Measurements from ENCODE around the gene KCNAB1. TPM values are rescaled to one million over a fixed set of nuclear protein-coding genes. Genes with fewer than 3 reads are reported as not detected.

KCNAB1 gene
- total RNA-seq, 4 donors from 2014 or later = 10.9 to 17.1 (median 13.3) TPM

DNA sequence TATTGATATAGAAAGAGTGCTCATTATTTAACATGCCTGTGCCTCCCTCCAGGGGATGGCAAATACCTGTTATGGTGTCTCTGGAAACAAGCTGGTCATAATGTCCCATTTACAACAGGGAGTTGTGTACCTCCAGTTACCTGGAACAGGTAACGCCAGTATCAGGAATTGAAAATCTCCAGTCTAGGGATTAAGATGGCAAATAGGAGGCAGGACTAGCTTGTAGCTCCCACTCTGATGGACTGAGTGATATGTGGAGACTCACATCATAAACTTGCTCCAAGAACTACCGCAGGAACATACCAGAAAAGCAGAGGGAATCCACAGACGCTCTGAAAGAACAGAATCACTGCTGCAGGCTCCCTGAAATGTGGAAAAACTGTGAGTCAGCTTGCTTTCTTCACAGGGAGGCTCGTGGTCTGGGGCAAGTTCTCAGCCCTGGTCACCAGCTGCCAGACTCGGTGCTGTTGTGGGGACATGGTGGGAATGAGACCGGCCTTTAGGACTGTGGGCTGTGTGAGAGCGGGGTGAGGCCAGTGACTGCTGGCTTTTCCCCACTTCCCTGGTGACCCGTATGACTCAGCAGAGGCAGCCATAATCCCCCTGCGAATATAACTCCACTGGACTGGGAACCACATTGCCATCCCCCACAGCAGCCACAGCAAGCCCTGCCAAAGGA, 97.4 kb downstream of the KCNAB1 start:
- TF ChIP-seq, protein P1, sequence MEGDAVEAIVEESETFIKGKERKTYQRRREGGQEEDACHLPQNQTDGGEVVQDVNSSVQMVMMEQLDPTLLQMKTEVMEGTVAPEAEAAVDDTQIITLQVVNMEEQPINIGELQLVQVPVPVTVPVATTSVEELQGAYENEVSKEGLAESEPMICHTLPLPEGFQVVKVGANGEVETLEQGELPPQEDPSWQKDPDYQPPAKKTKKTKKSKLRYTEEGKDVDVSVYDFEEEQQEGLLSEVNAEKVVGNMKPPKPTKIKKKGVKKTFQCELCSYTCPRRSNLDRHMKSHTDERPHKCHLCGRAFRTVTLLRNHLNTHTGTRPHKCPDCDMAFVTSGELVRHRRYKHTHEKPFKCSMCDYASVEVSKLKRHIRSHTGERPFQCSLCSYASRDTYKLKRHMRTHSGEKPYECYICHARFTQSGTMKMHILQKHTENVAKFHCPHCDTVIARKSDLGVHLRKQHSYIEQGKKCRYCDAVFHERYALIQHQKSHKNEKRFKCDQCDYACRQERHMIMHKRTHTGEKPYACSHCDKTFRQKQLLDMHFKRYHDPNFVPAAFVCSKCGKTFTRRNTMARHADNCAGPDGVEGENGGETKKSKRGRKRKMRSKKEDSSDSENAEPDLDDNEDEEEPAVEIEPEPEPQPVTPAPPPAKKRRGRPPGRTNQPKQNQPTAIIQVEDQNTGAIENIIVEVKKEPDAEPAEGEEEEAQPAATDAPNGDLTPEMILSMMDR (IDR thresholded peaks at IDR 0.05; ENCODE audit: low read depth) = no peak

DNA sequence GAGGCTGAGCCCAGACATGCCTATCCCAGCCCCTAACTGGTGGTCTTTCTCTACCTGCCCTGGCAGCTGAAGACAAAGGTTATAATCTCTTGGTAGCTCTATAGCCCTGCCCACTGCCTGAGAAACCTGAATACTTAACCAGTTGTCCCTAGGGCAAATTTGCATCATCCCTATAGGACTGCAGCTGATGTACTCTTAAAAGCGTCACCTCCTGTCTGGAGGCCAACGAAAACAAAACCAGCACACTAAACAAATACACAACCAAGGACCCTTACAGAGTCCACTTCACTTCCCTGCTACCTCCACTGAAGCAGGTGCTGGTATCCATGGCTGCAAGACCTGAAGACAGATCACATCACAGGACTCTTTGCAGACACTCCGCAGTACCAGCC, 98.0 kb downstream of the KCNAB1 start:
- TF ChIP-seq, protein P1 (IDR thresholded peaks at IDR 0.05; ENCODE audit: low read depth) = no peak

DNA sequence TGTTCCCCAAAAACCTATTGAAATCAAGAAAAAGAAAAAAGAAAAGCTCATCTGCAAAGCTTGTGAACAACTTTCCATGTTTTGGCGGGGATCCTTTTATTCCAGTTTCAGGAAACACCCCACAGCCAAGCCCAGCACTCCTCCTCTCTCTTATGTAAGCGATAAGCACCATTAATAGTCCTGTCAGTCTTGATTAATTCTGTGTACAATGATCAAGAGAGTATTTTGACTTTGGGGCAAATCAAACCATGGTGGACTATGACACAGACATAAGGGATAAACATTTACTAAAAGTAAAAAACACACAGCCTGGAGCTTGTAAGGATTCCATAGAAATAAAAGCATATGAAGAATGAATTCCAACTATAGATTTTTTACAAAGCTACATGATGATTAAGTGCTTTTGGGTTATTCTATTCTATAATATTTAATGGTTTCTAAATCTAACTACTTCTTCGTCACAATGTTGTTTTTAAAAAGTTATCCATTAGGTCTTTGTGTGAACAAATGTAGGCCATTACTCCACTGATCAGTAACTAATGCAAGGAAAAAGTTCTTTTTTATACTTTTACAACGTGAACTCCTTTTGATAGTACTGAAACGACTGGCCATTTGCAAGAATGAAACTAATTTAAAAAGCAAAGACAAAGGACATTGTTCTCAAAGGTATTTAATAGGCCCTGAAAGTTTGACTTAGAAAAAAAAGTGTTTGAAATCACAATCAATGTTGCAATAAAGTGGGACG, 106.5 kb downstream of the KCNAB1 start:
- TF ChIP-seq, protein P1 (IDR thresholded peaks at IDR 0.05; ENCODE audit: low read depth) = no peak

DNA sequence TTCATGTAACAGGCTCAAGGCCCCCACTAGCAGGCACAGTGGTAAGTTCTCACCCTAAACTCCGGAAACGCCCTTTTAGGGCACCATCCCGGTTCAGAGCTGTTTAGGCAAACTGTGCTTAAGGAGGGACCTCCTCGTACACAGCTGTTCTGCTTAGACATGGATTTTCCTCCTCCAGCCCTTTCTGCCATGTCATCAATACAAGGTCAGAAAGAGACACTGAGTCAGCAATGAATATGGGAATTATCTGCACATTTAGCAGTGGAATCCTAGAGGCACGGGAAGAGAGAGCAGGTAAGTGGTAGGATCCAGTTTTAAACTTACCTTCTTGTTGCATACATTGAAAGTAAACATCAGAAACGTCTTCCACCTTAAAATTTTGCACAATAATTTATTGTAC, 107.3 kb downstream of the KCNAB1 start:
- TF ChIP-seq, protein P1 (IDR thresholded peaks at IDR 0.05; ENCODE audit: low read depth) = no peak

DNA sequence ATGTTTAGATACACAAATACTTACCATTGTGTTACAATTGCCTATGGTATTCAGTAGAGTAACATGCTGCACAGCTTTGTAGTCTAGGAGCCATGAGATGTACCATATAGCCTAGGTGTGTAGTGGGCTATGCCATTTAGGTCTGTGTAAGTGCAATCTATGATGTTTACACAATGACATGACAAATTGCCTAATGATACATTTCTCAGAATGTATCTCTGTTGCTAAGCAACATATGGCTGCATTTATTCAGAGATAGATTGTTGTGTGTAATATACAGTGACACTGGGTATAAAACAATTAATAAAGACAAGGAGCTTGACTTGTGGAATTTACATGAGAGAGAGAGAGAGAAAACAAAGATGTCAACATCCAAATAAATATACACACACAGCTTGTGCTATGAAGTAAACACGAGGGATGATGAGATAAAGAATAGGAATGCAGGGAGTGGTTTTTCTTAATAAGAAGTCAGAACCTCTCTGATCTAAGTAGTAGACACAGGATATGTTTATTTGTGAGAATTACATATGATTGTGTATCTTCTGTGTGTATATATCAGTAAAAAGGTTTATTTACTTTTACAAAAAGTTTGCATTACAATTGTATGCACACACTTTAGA, 110.0 kb downstream of the KCNAB1 start:
- TF ChIP-seq, protein P1 (IDR thresholded peaks at IDR 0.05; ENCODE audit: low read depth) = no peak

DNA sequence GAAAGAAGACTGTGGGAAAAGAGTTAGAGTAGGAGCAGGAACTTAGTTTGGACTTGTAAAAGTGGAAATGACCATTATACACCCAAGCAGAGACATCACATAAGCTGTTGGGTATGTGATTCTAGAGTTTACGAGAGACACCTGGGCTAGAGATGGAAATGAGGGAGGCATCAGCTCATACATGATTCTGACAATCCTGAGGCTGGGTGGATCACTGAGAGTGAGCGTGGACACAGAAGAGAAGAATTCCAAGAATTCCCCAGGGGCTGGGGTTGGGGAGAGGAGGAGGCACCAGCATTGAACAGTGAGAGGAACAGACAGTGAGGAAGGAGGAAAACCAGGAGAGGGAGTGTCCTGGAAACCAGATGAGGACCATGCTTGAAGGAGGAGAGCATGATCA, 113.5 kb downstream of the KCNAB1 start:
- TF ChIP-seq, protein P1 (IDR thresholded peaks at IDR 0.05; ENCODE audit: low read depth) = no peak

All from subcutaneous adipose tissue (tissue), 4 donors.